ENCODE results near the gene IGFBP3. TPM values are rescaled to one million over a fixed set of nuclear protein-coding genes. Genes with fewer than 3 reads are reported as not detected.

IGFBP3 gene
- total RNA-seq, 1 experiment from 2014 or later: 4.1 TPM

DNA sequence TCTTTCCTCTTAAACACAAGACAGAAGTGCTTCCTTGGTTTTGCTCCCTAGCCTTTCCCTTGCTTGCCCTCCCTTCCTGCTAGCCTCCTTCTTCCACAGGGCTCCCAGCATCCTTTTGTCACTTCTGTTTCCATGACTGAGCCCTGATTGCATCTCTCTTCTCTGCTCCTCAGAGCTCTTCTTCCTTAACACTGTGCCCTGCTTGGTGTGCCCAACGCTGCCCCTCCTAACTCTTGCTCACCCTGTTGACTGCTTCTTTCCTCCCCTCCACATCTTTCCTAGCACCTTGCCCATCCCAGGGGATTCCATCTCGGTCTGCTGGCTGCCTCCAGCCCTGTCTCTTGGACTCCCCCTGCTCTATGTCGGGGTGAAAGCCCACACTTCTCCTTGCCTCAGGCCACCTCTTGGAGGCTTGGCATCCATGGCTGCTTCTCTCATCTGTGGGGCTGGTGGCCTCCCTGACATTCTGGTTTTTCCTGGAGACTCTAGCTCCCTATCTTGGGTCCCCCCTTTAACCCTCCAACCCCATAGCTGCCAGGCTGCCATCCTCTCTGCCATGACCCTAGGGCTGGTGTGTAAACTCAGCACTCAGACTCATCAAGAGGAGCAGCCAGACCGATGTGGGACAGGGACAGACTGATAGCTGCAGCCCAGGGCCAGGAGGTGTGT is 26.9 kb downstream of the IGFBP3 start:
- Histone ChIP-seq H3K4me3 (replicated peaks in 1 of 2; ENCODE audit: low read depth in 1 of 2, low read length in 2 of 2) (no peak overlapping the region), H3K27ac (ENCODE audit: low read depth, low read length) (no peak overlapping the region), H4K20me1 (ENCODE audit: insufficient read depth) (no peaks in the 10 kb centered on the region), H3K27me3 (ENCODE audit: insufficient read depth, low read length) (no peaks in the 10 kb centered on the region), H2AFZ (ENCODE audit: low read depth, low read length, poor library complexity, severe bottlenecking) (no peak overlapping the region), H3K79me2 (ENCODE audit: insufficient read depth, low read length) (no peaks in the 10 kb centered on the region), H3K9me2 (ENCODE audit: insufficient read depth) (no peaks in the 10 kb centered on the region), H3K4me2 (ENCODE audit: low read length) (no peak overlapping the region), H3K9me3 (ENCODE audit: control insufficient read depth in 1 of 2, insufficient read depth in 1 of 2, low read depth in 1 of 2, low read length in 2 of 2) (no peaks in the 10 kb centered on the region), H3K4me1 (ENCODE audit: control insufficient read depth in 1 of 2, insufficient read depth in 2 of 2, low read length in 2 of 2) (no peaks in the 10 kb centered on the region), H3K9ac (ENCODE audit: low read length) (no peak overlapping the region), H3K36me3 (ENCODE audit: control insufficient read depth in 1 of 2, insufficient read depth in 2 of 2, low read length in 2 of 2) (no peaks in the 10 kb centered on the region)
- no TSS peak for BruUV-seq (replicated peaks)
- TF ChIP-seq, protein P1, sequence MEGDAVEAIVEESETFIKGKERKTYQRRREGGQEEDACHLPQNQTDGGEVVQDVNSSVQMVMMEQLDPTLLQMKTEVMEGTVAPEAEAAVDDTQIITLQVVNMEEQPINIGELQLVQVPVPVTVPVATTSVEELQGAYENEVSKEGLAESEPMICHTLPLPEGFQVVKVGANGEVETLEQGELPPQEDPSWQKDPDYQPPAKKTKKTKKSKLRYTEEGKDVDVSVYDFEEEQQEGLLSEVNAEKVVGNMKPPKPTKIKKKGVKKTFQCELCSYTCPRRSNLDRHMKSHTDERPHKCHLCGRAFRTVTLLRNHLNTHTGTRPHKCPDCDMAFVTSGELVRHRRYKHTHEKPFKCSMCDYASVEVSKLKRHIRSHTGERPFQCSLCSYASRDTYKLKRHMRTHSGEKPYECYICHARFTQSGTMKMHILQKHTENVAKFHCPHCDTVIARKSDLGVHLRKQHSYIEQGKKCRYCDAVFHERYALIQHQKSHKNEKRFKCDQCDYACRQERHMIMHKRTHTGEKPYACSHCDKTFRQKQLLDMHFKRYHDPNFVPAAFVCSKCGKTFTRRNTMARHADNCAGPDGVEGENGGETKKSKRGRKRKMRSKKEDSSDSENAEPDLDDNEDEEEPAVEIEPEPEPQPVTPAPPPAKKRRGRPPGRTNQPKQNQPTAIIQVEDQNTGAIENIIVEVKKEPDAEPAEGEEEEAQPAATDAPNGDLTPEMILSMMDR (IDR thresholded peaks at IDR 0.05 in 2 of 3, conservative IDR thresholded peaks at IDR 0.05 in 1 of 3; ENCODE audit: borderline replicate concordance in 1 of 3, insufficient read depth in 1 of 3, low read depth in 2 of 3, low read length in 2 of 3): no peak
- TF ChIP-seq JUND (IDR thresholded peaks at IDR 0.05) (no peak), ZFX (IDR thresholded peaks at IDR 0.05) (no peak), SP1 (IDR thresholded peaks at IDR 0.05; ENCODE audit: low read depth) (no peak), EGR1 (IDR thresholded peaks at IDR 0.05; ENCODE audit: low read depth) (no peak), CEBPB (IDR thresholded peaks at IDR 0.05; ENCODE audit: low read depth) (no peak), SRF (IDR thresholded peaks at IDR 0.05; ENCODE audit: low read depth) (no peak), EZH2 (IDR thresholded peaks at IDR 0.05) (no peak), ELF1 (IDR thresholded peaks at IDR 0.05; ENCODE audit: borderline replicate concordance, low read depth) (no peak), POLR2AphosphoS5 (IDR thresholded peaks at IDR 0.05; ENCODE audit: low read depth, low read length) (no peak), TCF7L2 (IDR thresholded peaks at IDR 0.05; ENCODE audit: borderline replicate concordance, extremely low read depth, insufficient read depth, insufficient read length) (no peak), YY1 (IDR thresholded peaks at IDR 0.05; ENCODE audit: extremely low read depth, insufficient replicate concordance, low read depth, low read length) (no peak), EZH2phosphoT487 (IDR thresholded peaks at IDR 0.05; ENCODE audit: borderline replicate concordance) (no peak), POLR2A (IDR thresholded peaks at IDR 0.05; ENCODE audit: borderline replicate concordance, extremely low read depth, insufficient read depth, insufficient read length) (no peak), RAD21 (IDR thresholded peaks at IDR 0.05; ENCODE audit: low read depth) (no peak)
- TF ChIP-seq, protein P2, sequence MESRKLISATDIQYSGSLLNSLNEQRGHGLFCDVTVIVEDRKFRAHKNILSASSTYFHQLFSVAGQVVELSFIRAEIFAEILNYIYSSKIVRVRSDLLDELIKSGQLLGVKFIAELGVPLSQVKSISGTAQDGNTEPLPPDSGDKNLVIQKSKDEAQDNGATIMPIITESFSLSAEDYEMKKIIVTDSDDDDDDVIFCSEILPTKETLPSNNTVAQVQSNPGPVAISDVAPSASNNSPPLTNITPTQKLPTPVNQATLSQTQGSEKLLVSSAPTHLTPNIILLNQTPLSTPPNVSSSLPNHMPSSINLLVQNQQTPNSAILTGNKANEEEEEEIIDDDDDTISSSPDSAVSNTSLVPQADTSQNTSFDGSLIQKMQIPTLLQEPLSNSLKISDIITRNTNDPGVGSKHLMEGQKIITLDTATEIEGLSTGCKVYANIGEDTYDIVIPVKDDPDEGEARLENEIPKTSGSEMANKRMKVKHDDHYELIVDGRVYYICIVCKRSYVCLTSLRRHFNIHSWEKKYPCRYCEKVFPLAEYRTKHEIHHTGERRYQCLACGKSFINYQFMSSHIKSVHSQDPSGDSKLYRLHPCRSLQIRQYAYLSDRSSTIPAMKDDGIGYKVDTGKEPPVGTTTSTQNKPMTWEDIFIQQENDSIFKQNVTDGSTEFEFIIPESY (IDR thresholded peaks at IDR 0.05; ENCODE audit: extremely low read depth, insufficient replicate concordance, low read length): no peak
- TF ChIP-seq, protein P3, sequence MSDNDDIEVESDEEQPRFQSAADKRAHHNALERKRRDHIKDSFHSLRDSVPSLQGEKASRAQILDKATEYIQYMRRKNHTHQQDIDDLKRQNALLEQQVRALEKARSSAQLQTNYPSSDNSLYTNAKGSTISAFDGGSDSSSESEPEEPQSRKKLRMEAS (IDR thresholded peaks at IDR 0.05): no peak
- TF ChIP-seq, protein P4, sequence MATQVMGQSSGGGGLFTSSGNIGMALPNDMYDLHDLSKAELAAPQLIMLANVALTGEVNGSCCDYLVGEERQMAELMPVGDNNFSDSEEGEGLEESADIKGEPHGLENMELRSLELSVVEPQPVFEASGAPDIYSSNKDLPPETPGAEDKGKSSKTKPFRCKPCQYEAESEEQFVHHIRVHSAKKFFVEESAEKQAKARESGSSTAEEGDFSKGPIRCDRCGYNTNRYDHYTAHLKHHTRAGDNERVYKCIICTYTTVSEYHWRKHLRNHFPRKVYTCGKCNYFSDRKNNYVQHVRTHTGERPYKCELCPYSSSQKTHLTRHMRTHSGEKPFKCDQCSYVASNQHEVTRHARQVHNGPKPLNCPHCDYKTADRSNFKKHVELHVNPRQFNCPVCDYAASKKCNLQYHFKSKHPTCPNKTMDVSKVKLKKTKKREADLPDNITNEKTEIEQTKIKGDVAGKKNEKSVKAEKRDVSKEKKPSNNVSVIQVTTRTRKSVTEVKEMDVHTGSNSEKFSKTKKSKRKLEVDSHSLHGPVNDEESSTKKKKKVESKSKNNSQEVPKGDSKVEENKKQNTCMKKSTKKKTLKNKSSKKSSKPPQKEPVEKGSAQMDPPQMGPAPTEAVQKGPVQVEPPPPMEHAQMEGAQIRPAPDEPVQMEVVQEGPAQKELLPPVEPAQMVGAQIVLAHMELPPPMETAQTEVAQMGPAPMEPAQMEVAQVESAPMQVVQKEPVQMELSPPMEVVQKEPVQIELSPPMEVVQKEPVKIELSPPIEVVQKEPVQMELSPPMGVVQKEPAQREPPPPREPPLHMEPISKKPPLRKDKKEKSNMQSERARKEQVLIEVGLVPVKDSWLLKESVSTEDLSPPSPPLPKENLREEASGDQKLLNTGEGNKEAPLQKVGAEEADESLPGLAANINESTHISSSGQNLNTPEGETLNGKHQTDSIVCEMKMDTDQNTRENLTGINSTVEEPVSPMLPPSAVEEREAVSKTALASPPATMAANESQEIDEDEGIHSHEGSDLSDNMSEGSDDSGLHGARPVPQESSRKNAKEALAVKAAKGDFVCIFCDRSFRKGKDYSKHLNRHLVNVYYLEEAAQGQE (IDR thresholded peaks at IDR 0.05; ENCODE audit: low read depth): no peak
- no peak for ATAC-seq
- ChIA-PET RAD21 (ENCODE audit: low non-redundant PET in 1 of 2, low total read pairs in 2 of 2, uncharacterized antibody in 2 of 2, unreplicated experiment in 2 of 2) (no interaction called here), CTCF (no interaction called here), POLR2A (no interaction called here)
- intact Hi-C loops (cut with micrococcal nuclease): loop anchor here (10.0 kb wide), 1 partner anchor 1281 kb away; no protein-coding TSS in a partner anchor
- no peak for DNase-seq (ENCODE audit: low read depth, low spot score)

Data from HCT116 (cell line).